Cortex of kidney (tissue), 1 donor: ENCODE measurements around the gene SEC11A.
"Not testable (repeated sequence)": the region's sequence is repeated elsewhere in the genome, so short reads cannot be mapped to it uniquely, and the experiment has no call there.

Experiments
- DNase-seq: peaks from one replicate; lab custom pipeline; 2025; lab: John Stamatoyannopoulos, UW

The SEC11A gene

GRCh38 chr15:84716036-84716732 is at the start of gene SEC11A:
Gene SEC11A (minus strand): TSS chr15:84716139. CDS start chr15:84716075, 64 bp downstream.
- DNase-seq: peak; percentile 73

GRCh38 chr15:84765675-84766074 is 49.7 kb upstream of the SEC11A start:
- DNase-seq: no peak

GRCh38 chr15:84764989-84765388 is 49.0 kb upstream of the SEC11A start:
- DNase-seq: no peak

GRCh38 chr15:84764585-84764984 is 48.6 kb upstream of the SEC11A start:
- DNase-seq: no peak

GRCh38 chr15:84762840-84763572 is 47.1 kb upstream of the SEC11A start:
- DNase-seq: no peak

- DNase-seq: no peak
Observed at GRCh38 chr15:84761607-84762131, 45.7 kb upstream of the SEC11A start.

GRCh38 chr15:84760219-84760618 is 44.3 kb upstream of the SEC11A start:
- no peak for DNase-seq

- DNase-seq: no peak
Observed at GRCh38 chr15:84759018-84759417, 43.1 kb upstream of the SEC11A start.

GRCh38 chr15:84755736-84756527 is 40.0 kb upstream of the SEC11A start:
- DNase-seq: no peak

- DNase-seq: not testable (repeated sequence)
Observed at GRCh38 chr15:84754889-84755288, 39.0 kb upstream of the SEC11A start.

- DNase-seq: no peak
Observed at GRCh38 chr15:84752700-84753099, 36.8 kb upstream of the SEC11A start.

GRCh38 chr15:84752195-84752594 is 36.3 kb upstream of the SEC11A start:
- no peak for DNase-seq

- not testable (repeated sequence) for DNase-seq
Observed at GRCh38 chr15:84751721-84752120, 35.8 kb upstream of the SEC11A start.

GRCh38 chr15:84750583-84751092 is 34.7 kb upstream of the SEC11A start:
- DNase-seq: no peak

GRCh38 chr15:84749111-84749991 is 33.4 kb upstream of the SEC11A start:
- no peak for DNase-seq

- no peak for DNase-seq
Observed at GRCh38 chr15:84748274-84749110, 32.6 kb upstream of the SEC11A start, which contains the start of gene ZNF592. Gene ZNF592 (plus strand): TSS chr15:84748592. CDS start chr15:84782676, 34,084 bp downstream.

GRCh38 chr15:84747416-84748273 is 31.7 kb upstream of the SEC11A start:
- DNase-seq: no peak

GRCh38 chr15:84741121-84741520 is 25.2 kb upstream of the SEC11A start:
- DNase-seq: no peak

GRCh38 chr15:84740691-84741090 is 24.8 kb upstream of the SEC11A start:
- DNase-seq: no peak
